NCI-H146 treated with DMSO at 0.1 percent for 48 hours (cell line): ENCODE measurements around the gene CPSF3.

Source experiments
- DNase-seq: peaks from one replicate; lab custom pipeline; 2025; ENCODE audit not compliant: unreplicated experiment; lab: John Stamatoyannopoulos, UW

The CPSF3 gene

DNA sequence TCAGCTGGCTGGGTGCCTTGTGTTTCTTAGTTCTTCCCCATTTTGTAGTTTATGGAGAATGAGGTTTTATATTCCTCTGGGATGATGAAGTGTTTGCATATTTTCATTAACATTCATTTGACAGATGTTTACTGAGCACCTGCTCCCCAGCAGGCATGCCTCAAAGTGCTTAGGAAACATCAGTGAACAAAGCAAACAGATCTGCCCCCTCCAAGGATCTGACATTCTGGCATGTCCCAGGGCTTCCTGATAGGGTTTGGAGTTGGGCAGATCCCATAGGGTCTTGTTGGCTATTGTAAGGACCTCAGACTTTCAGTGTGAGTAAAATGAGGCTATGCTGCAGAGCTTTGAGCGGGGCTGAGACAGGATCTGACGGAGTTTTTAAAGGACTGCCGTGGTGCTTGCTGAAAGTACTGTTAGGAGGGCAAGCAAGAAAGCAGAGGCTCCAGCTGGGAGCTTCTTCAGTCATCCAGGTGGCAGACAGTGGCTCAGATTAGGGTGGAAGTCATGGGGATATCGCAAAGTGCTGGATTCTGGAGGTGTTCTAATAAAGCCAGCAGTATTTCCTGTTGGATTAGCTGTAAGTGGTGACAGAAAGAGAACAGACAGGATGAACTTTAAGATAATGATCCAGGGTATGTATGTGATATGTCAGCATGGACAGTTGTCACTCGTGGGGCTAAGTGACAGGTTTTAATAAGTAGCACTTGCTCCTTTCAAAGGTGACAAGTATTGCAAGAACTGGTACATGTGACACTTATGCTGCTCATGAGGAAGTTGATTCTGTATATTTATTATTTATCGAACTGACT lies 39.6 kb downstream of the CPSF3 start:
- no peak for DNase-seq

DNA sequence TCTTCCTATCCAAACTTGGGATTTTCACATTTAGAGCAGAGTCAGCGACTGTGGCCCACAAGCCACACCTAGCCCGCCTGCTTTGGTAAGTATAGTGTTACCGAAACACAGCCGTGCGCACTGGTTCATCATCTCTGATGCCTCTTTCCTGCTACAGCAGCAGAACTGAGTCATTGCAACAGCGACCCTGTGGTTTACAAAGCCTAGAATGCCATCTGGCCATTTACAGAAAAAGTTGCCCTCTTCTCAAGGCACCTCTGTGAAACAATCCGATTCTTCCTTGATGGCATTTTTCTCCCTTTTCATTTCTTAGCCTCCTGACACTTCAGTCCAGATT lies 40.2 kb downstream of the CPSF3 start:
- no peak for DNase-seq

DNA sequence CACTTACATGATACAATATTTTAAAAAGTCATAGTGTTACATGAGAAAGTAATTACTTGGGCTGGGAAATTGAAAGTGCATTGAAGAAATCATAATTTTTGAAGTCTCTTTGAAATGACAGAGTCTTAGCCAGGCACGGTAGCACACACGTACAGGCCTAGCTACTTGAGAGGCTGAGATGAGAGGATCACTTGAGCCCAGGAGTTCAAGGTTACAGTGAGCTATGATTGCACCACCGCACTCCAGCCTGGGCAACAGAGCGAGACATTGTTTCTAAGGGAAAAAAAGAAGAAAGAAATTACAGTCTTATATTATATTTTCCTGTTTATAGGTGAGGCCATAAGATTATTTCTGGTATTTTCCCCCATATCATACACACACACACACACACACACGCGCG lies 41.7 kb downstream of the CPSF3 start:
- DNase-seq, result no peak

DNA sequence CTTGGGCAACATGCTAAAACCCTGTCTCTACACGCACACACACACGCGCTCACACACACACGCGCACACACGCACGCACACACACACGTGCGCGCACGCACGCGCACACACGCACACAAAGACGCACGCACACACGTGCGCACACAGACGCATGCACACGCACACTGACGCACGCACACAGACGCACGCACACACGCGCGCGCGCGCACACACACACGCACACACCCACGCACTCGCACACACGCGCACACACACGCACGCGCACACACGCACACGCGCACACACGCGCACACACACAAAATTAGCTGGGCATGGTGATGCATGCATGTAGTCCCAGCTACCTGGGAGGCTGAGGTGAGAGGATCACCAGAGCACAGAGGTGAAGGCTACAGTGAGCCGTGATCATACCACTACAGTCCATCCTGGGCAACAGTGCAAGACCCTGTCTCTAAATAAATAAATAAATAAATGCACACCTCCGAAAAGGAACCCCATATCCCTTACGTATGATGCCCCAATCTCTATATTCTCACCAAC lies 42.8 kb downstream of the CPSF3 start:
- DNase-seq, result no peak

DNA sequence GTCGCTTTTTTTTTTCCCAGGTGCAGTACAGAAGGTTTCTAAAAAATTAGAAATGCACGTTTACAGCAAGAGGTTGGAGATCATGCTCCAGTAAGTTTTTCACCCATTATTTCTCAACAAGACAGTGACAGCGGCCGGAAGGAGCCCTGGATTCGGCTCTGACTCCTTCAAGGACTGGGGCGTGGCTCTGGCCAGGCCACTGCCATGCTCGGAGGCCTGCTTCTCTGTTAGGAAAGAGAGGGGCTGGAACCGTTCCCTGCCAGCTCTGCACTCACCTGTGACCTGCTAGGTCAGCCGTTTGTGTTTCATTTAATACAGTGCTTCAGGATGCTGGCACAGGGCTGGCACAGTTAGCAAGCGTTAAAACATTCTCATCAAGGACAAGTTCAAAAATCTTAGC lies 44.2 kb downstream of the CPSF3 start:
- no peak for DNase-seq

DNA sequence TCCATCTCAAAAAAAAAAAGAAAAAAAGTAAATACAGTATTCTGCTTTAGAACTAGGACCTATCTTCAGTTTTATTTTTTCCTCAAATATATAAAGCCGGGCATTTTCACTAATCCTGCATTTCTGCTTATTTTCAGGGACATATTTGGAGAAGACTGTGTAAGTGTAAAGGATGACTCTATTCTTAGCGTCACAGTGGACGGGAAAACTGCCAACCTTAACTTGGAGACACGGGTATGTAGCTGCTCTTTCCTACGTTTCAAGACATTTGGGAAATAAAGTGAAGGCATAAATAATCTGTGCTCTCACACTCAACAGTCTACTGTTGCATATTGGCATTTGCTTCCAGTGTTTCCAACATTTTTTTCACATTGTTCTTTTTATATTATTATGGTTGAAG lies 47.8 kb downstream of the CPSF3 start:
- DNase-seq, result no peak

DNA sequence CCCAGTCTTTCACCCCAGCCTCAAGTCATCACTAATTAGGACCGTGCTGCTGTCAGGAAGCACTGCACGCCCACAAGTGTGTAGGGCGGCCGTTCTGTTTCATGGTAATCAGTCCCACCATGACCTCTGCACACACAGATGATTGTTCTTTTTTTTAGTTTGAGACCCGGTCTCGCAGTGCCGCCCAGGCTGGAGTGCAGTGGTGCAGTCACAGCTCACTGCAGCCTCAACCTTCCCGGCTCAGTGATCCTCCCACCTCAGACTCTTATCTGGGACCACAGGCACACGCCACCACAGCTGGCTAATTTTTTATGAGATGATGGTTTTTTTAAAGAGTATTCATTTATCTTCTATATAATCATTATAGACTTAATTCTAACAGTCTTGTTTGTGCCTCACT lies 49.1 kb downstream of the CPSF3 start:
- DNase-seq, result no peak

DNA sequence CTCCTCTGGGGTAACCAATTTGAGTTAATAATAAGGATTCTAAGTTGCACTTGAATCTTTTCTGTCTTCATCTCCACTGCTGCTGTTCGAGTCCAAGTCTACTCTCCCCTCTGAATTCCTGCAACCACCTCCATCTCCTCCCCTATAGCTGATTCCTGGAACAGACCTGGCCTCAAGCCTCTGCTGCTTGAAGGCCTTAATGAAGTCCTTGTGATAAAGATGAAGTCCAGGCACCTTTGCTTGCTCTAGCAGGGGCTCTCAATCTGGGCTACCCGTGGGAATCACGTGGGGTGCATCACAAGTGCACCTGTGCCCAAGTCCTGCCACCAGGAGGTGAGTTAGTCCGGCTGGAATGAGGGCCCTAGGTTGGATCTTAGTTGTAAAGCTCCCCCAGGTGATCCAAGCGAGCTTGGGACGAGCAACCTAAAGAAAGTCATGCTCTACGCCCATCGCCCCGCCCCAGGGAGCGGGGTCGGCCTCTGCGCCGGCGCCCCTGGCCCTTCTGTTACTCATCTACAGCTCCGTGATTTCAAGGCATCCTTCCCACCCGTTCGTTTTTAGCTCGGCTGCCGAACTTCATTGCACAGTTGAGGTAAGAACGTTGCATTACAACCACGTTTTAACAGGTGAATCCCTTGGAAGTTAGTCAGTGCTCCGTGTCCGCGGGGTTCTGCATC lies 50.0 kb downstream of the CPSF3 start:
- DNase-seq, result no peak

DNA sequence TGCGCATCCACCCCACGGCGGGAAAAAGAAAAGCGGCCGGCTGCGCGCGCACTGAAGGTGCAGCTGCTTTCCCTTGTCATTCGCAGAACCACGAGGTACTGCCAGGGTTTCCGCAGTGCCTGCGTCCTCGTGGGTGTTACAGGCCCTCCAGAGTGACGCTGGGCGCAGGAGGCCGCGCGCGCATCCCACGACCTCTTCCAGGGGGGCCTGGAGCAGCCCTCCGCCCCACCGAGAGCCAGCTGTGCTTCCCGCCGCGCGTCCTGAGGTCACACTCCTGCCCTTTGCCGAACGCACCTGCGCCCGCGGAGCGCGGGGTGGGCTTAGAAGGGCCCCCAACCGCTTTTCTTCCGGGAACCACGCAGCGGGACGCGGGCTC lies 50.5 kb downstream of the CPSF3 start:
- no peak for DNase-seq

DNA sequence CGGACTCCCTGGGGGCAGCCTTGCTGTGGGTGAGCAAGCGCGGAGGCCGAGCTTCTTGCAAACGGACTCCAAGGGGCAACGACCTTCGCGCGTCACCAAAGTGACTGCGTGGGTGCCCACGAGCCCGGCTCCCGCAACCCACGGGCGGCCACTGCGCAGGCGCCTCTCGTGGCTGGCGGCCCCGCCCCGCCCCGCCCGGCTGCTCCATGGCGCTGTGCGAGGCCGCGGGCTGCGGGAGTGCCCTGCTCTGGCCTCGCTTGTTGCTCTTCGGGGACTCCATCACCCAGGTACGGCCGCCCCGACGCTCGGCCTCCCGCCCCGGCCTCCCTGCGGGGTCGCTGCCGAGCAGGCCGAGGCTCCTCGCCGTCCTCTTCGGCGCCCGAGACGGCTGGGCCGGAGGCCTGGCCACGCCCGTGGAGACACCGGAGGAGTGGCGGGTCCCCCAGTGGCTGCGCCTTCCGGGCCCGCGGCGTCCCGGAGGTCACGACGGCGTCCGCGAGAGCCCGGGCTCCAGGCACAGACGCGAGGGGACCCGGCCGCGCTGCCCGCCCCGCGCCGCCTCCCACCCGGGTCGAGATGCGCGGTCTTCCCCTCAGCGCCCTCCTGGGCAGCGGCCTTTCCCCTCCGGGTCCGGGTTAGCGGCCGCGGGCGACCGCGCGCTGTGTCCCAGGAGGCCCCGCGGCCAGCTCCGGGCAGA lies 51.1 kb downstream of the CPSF3 start, which contains the start of gene IAH1:
Gene IAH1 (plus strand): TSS at position 191 of the 697 bp plus-strand sequence. CDS start 16 bp downstream, at position 207.
- DNase-seq, result no peak

DNA sequence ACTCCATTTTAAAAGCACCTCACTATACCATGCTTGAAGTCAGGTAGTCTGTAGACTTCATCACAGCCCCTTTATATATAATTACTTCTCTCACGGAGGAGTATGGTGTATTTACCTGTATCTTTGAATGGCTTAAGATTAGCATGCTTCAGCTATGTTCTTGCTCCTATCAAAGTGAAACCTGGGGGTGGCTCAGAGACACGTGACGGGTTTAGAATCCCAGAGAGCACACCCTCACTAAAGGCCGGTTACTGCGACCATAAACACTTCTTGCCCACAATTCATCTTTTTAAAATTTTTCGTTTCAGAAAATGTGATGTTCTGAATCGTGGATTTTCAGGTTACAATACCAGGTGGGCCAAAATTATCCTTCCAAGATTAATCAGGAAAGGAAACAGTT lies 54.5 kb downstream of the CPSF3 start:
- no peak for DNase-seq

DNA sequence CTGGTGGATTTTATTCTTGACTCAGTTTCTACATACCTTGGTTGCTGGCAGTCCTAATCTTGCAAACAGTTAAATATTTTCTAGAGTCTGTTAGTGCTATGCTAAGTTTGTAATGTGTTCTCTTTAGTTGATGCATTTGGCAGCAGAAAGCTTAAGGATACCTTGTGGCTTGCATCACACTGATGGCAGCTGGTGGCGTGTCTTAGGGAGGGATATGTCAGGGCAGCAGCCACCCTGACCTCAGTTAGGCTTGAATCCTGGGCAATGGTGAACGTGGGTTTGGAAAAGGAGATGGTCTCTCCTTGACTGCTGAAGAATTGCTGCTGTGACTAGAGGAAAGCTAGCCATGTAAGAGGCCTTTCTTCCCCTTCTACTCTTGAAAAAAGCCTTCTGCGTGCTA lies 55.1 kb downstream of the CPSF3 start:
- DNase-seq, result no peak

DNA sequence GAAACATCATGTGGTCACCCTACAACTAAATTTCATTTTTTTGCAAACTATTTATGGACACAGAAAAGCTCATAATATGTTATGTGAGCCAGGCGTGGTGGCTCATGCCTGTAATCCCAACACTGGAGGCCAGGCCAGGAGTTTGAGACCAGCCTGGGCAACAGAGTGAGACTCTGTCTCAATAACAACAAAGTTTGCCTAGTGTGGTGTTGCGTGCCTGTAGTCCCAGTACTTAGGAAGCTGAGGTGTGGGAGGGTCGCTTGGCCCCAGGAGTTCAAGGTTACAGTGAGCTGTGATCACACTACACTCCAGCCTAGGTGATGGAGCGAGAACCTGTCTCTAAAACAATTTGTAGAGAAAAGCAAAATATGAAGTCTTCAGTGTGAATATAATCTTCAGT lies 56.7 kb downstream of the CPSF3 start:
- no peak for DNase-seq

DNA sequence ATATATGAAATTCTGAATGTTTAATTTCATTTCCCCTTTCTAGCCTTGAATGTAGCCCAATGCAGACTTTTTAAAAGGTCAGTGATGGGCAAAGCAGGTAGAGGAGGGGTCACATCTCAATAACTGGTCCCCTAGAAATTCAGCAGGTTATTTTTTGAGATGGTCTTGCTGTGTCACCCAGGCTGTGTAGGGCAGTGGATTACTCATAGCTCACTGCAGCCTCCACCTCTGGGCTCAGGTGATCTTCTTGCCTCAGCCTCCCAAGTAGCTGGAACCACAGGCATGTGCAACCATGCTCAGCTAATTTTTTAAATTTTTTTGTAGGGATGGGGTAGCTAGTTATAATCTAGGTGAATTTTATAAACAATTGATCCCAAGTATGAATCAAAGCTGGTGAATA lies 59.7 kb downstream of the CPSF3 start:
- DNase-seq, result no peak

DNA sequence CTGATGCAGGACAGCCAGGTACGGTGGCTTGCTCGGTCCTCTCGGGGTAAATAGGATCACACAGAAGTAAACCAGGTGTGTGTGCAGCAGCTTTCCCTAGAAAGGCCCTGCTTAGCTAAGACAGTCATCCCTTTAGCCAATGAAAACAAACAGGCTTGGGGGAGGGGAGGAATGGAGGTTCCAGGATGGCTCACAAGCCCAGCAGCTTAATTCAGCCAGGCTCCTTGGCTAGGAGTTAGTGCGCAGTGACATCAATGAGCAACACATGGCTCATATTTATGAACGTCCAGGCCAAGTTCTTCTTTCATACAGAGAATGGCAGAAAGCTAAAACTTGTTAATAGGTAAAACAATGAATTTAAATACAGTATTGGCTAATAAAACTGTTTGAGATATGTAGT lies 61.1 kb downstream of the CPSF3 start:
- no peak for DNase-seq

DNA sequence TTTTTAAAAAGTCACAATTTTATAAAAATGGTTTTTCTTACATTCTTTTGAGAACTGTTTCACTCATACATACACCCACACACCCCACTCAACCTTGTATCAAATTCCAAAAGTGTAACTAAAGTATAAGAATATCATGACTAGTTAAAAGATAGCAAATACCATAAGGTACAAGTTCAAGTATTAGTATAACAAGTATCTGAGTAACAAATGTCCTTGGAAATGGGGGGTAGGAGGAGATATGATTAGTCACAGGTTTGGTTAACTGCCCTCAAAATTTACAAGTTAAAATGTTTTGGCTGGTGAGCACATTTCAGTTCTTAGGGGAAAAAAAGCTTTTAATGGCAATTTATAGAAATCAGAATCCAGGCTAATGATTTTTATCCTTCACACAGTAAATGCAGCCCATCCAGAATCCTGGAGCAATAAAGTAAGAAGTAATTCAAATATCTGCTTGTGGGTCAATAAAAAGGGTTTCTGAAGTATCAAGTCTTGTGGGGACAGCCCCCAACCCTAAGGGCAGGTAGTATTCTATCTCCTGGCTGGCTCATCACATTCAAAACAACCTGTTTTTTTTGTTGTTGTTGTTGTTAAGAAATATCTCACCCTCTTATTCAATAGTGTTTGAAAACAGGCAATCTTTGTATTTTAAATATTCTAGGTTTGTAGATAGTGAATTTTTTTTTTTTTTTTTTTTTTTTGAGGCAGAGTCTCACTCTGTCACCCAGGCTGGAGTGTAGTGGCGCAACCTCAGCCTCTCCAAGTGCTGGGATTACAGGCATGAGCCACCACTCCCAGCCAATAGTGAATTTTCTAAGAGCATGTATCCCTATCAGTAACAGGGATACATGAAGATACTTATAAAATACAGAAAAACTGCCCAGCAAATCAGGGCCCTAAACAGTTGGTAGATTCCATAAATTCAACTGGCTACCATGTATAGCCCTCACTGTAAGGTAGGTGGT lies 65.4 kb downstream of the CPSF3 start:
- no peak for DNase-seq

DNA sequence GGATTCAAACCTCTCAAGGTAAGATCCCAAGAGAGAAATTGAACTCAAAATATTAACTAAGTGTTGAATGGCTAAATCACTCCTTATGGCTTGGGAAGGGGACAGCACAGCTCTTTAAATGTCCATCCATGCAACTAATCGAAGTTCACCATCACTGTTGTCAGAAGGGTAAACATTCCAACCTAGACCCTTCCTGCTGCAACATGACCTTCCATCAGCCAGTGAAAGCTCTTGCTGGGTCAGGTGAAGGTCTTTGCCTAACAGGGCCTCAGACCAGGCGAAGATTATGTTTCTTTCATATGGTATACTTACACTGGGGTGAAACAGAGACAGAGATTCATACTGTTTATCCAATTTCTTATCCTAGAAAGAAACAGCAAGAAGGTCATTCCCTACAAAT lies 67.3 kb downstream of the CPSF3 start:
- DNase-seq, result no peak

DNA sequence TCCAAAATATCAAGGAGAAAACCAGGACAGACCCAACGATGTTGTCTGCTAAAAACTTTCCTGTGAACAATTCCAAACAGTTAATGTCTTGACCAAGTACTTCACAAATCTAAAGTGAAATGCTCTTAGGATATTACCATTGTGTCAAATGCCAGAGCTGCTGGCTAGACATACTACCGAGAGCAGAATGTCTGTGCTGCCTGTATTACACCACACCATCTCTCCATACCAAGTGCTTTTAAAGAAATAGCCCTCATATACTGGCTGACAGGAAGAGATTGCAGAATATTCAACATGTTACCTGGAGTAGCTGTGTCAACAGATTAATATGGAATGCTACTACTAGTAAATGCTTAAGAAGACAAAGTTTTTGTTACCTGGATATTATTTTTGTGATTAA lies 69.5 kb downstream of the CPSF3 start:
- no peak for DNase-seq

DNA sequence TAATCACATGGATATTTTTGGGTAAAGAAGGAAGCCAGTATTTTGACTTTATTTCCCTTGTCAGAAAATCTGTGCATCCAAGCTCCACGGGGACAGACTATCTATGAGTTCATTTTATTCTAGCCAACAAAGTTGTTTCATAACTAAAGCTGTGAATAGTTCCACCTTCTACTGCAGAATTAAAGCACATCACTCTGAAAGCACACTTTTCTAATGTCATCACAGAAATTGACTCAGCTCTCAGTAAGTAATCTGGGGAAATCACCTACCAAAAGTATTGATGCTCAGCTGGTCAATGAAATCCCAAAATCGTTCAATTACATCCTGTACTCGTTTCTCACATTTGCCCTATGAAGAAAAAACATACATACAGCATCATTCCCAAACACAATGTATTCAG lies 70.0 kb downstream of the CPSF3 start:
- no peak for DNase-seq

DNA sequence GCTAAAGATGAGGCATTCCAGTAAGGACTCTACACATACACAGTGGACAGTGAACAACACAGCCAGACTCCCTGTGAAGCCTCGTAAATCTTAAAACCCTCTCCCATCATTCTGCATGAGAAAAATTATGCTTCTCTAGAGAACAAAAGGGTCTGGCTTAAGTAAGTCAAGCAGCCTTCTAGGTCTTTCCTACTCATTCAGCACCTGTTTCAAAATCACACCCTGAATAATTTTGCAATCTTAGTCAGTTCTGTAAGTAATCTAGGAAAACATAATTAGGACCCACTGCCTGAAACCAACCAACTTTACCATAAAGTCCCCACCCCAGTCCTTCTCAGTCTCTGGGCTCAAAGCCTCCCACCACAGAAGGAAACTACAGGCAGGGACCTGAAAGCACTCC lies 70.6 kb downstream of the CPSF3 start:
- DNase-seq, result no peak

DNA sequence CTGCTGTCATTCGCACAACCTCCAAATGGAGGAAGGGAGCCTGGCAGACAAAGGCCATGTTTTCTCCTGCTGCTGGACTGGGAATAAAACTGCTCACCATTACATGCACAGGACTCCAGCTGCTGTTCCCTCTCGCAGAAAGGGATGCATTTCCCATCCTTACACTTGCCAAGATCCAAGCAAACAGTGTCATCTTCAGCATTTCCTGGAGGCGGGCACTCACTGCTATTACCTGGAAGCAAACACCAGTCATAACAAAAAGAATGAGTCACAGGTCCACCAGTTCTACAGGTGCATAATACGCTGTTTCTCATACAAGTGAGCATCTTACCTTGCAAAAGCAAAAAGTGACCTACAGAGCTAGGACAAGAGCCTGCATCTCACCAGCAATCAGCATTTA lies 73.6 kb downstream of the CPSF3 start:
- DNase-seq, result no peak
